ENCODE data around the gene GUCA2B. TPM values are rescaled to one million over a fixed set of nuclear protein-coding genes. Genes with fewer than 3 reads are reported as not detected.

GUCA2B gene
- polyA plus RNA-seq, 3 donors from 2014 or later = not detected

DNA sequence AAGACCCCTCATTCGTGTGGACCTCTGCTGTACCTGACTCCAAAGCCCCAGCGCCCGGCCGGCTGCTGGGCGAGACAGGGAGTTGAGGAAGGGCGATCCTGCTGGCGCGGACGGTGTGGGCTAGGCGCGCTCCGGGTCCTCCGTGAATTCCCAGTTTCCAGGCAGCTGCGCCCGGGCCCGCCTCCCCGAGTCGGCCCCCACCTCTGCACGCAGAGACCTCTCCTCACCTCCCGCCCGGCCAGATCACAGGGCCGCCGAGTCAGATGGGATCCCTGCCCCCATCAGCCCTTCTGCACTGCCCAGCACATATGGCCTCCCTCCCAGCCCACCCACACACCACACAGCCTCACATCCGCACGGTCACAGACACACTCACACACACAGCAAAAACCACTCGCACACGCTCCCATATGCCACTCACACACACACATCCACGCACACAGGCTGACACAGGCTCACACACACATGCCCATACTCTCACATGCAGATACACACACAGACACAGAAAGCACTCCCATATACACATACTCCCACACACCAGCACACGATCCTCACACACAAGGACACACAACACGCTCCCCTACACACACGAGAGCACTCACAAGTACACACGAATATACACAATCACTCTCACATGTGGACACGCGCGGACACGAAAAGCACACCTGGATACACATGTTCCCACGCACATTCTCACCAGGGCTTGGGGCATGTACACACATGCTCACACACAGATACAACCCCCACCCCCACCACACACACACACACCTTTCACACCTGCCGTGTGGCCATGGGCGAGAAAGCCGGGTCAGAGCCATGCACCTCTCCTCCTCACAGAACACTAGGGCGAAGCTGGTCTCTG, 7.2 kb upstream of the GUCA2B start:
- no peaks in the 10 kb centered on the region for H3K9me3 Mint-ChIP-seq
- H3K36me3 Mint-ChIP-seq = no peaks in the 10 kb centered on the region
- no peak overlapping the region for H3K27ac Mint-ChIP-seq
- H3K4me1 Mint-ChIP-seq = peaks cover 4 to 5% of the 10 kb centered on the region in 2 donors
- DNase-seq = no peak
- H3K4me3 Mint-ChIP-seq = no peak overlapping the region
- H3K27me3 Mint-ChIP-seq (ENCODE audit: low read depth in 3 of 3) = peaks cover 0 to 11% (median 2%) of the 10 kb centered on the region in 3 donors

DNA sequence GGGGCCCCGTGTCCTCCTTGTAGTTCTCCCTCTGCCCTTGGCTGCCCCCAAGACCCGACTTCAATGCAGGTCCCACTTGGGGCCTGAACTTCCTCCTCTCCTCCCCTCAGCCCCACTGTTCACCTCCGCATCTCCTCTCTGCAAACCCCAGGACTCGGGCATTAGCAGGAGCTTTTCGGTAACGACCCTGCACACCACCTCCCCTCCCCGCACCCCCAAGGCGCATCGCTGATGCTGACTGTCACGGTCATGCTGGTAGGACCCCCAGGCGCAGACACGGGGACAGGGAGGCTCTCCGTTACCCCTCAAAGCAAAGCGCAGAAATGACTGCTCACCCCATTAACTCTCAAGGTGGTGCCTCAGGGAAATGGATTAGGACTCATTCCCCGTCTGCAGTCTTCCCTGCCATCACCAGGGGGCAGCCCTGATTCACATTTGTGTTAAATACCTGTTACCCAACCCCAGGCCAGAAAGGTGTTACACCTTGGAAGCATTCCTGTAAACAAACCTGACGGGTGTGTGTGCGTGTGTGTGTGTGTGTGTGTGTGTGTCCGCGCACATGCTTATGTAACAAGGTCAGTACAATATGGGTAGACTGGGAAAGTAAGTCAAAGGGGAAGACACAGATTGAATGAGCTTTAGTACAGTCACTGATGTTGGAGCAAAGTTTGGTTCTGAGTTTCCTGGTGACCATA, 6.4 kb upstream of the GUCA2B start:
- Mint-ChIP-seq H3K27me3 (ENCODE audit: low read depth in 3 of 3) (peaks cover 0 to 11% (median 2%) of the 10 kb centered on the region in 3 donors), H3K27ac (no peak overlapping the region), H3K36me3 (no peaks in the 10 kb centered on the region), H3K4me1 (peaks cover 4 to 5% of the 10 kb centered on the region in 2 donors), H3K4me3 (no peak overlapping the region), H3K9me3 (no peaks in the 10 kb centered on the region)
- peak; percentile 14 to 45 (median 36) for DNase-seq

DNA sequence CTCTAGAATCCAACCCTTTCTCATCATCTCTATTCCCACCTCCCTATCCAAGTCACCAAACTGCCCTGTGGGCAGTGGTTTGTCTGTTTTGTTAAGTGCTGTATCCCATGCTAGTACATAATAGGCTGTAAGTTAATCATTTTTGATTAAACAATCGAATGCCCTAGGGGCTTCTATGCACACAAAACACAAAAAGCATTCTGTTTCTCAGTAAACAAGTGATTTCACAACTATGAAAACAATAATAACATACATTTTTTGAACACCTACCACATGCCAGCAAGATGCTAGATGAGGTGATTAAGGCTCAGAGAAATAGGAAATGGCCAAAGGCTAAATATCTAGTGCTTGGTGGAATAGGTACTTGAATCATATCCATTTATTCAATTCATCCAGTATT, 5.0 kb upstream of the GUCA2B start:
- Mint-ChIP-seq H3K4me3 (no peak overlapping the region), H3K27me3 (ENCODE audit: low read depth in 3 of 3) (peaks cover 0 to 11% (median 2%) of the 10 kb centered on the region in 3 donors), H3K36me3 (no peaks in the 10 kb centered on the region), H3K27ac (no peak overlapping the region), H3K4me1 (peaks cover 3 to 5% of the 10 kb centered on the region in 2 donors), H3K9me3 (no peaks in the 10 kb centered on the region)
- DNase-seq = no peak

DNA sequence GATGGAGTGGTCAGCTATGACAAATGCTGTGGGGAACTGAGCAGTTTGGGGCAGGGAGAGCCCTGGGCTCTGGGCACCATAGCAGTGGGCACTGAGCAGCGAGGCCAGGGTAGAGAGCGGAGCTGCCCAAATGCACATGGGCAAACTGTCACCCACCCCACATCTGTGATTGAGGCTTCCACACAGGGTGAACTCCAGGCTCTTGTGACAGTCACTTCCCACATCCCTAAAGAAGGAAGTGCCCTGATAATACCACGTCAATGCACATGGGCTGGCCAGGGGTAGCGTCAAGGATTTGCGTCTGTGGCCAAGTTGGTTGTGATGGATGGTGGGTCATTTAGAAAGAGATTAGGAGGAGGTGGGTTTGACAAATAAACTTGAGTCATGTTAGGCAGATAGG, 2.6 kb upstream of the GUCA2B start:
- Mint-ChIP-seq H3K27me3 (ENCODE audit: low read depth in 3 of 3) (peaks cover 0 to 4% (median 2%) of the 10 kb centered on the region in 3 donors), H3K4me1 (no peaks in the 10 kb centered on the region), H3K9me3 (no peaks in the 10 kb centered on the region), H3K27ac (no peak overlapping the region), H3K4me3 (no peak overlapping the region), H3K36me3 (no peaks in the 10 kb centered on the region)
- no peak for DNase-seq

DNA sequence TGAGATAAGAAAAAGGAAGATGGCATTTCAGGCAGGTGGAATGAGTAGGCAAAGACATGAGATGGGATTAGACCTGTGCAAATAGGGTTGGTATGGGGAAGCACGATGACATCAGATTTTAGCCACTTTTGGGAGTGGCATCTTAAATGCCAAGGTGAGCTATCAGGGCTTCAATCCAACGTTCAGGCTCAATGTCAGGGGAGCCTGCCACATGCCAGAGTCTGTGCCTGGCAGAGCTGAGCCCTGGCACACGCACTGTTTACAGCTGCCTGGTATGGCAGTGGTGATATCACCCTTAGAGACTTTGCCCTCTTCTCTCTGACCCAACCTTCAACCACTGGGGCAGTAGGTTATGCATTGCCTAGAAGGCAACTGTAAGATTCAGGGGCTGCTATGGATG, 1.1 kb upstream of the GUCA2B start:
- no peak for DNase-seq
- no peaks in the 10 kb centered on the region for H3K9me3 Mint-ChIP-seq
- H3K27me3 Mint-ChIP-seq (ENCODE audit: low read depth in 3 of 3) = peaks cover 0 to 4% (median 2%) of the 10 kb centered on the region in 3 donors
- no peaks in the 10 kb centered on the region for H3K4me1 Mint-ChIP-seq
- H3K36me3 Mint-ChIP-seq = no peaks in the 10 kb centered on the region
- no peak overlapping the region for H3K27ac Mint-ChIP-seq
- H3K4me3 Mint-ChIP-seq = no peak overlapping the region

DNA sequence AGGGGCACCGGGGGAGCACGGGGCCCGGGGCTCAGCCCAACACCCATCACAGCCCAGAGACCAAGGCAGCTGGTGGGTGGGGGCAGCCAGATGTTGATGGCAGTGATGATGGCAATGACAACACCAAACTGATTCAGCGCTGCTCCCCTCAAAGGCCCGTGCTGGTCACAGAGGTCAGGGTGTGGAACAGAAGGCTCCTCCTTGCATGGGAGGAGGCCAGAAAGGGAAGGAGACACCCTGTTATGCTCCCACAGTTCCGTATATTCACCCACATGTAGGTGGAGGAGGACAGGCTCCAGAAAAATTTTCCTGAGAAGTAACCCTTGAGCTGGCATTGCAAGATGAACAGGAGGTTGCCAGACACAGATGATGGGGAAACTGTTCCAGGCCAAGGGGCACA, 414 bp downstream of the GUCA2B start:
- peaks cover 0 to 9% of the 10 kb centered on the region in 2 donors for H3K4me1 Mint-ChIP-seq
- H3K27me3 Mint-ChIP-seq (ENCODE audit: low read depth in 3 of 3) = peaks cover 0 to 8% (median 3%) of the 10 kb centered on the region in 3 donors
- H3K4me3 Mint-ChIP-seq = no peak overlapping the region
- DNase-seq = no peak
- no peak overlapping the region for H3K27ac Mint-ChIP-seq
- no peaks in the 10 kb centered on the region for H3K9me3 Mint-ChIP-seq
- no peaks in the 10 kb centered on the region for H3K36me3 Mint-ChIP-seq

DNA sequence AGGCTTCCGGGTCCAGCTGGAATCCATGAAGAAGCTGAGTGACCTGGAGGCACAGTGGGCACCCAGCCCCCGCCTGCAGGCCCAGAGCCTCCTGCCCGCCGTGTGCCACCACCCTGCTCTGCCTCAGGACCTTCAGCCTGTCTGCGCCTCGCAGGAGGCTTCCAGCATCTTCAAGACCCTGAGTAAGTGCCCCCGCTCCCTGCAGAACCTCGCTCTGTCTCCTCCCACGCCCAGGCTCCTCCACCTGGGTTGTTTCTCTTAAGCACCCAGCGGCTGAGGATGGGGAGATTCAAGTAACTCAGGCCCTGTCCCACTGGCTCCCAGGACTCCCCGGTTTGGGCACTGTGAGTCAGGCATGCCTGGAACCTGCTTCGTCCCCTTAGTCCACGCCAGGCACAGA, 1.5 kb downstream of the GUCA2B start:
- no peak overlapping the region for H3K27ac Mint-ChIP-seq
- peaks cover 0 to 9% of the 10 kb centered on the region in 2 donors for H3K4me1 Mint-ChIP-seq
- no peaks in the 10 kb centered on the region for H3K9me3 Mint-ChIP-seq
- H3K36me3 Mint-ChIP-seq = peaks cover 0 to 1% (median 0%) of the 10 kb centered on the region in 3 donors
- peaks cover 2 to 14% (median 3%) of the 10 kb centered on the region in 3 donors for H3K27me3 Mint-ChIP-seq (ENCODE audit: low read depth in 3 of 3)
- no peak overlapping the region for H3K4me3 Mint-ChIP-seq
- no peak for DNase-seq

DNA sequence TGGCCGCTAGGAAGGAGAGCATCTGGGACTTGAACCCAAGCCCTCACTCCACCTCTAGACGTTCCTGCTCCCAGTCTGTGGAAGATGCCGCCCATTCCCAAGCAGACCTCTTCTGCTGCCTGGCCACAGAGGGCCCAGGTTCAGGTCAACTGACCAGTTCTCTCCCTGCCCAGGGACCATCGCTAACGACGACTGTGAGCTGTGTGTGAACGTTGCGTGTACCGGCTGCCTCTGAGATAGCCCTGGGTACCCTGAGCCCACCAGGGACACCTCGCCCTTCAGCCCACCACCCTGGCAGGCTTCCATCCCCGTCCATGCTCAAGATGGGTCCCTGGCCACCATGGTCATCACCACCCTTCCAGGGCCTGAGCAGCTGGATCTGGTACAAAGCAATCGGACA, 2.2 kb downstream of the GUCA2B start:
- H3K4me3 Mint-ChIP-seq = no peak overlapping the region
- no peak for DNase-seq
- H3K9me3 Mint-ChIP-seq = peaks cover 0 to 1% (median under 1%) of the 10 kb centered on the region in 6 donors
- peaks cover 0 to 9% of the 10 kb centered on the region in 2 donors for H3K4me1 Mint-ChIP-seq
- H3K27ac Mint-ChIP-seq = no peak overlapping the region
- peaks cover 2 to 12% (median 2%) of the 10 kb centered on the region in 3 donors for H3K27me3 Mint-ChIP-seq (ENCODE audit: low read depth in 3 of 3)
- H3K36me3 Mint-ChIP-seq = peaks cover 0 to 7% (median 0%) of the 10 kb centered on the region in 3 donors

DNA sequence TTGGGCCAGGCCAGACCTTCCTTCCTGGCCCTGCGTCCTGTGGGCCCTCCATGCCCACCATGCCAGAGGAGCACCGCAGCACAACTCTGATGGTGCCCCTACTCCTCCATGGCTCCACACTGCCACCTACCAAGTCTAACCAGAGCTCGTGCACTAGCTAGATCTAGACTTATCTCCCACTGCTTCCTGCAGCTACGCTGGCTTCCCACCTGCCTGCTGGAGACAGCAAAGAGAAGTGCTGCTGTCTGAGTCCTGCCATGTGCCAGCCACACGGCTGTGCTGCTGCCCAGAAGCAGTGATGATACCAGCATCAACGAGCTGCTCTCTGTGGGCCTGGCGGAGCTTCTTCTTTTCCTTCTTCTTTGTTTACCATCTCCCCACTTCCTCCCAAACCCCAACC, 4.5 kb downstream of the GUCA2B start:
- Mint-ChIP-seq H3K4me1 (peaks cover 6 to 17% of the 10 kb centered on the region in 2 donors), H3K27ac (no peak overlapping the region), H3K9me3 (peaks cover 6 to 12% (median 10%) of the 10 kb centered on the region in 6 donors), H3K36me3 (peaks cover 4 to 15% (median 6%) of the 10 kb centered on the region in 3 donors), H3K27me3 (ENCODE audit: low read depth in 3 of 3) (peaks cover 2 to 10% (median 8%) of the 10 kb centered on the region in 3 donors), H3K4me3 (no peak overlapping the region)
- no peak for DNase-seq

DNA sequence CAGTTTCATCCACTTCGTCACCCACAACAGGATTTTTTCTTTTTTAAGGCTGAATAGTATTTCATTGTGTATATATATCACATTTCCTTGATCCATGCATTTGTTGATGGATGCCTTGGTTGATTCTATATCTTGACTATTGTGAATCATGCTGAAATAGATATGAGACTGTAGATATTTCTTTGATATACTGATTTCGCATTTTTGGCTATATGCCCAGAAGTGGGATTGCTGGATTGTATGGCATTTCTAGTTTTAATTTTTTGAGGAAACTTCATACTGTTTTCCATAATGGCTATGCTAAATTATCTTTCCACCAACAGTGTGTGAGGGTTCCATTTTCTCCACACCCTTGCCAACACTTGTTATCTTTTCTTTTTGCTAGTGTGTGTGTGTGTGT, 5.0 kb downstream of the GUCA2B start:
- Mint-ChIP-seq H3K4me3 (no peak overlapping the region), H3K36me3 (peaks cover 4 to 15% (median 6%) of the 10 kb centered on the region in 3 donors), H3K27ac (no peak overlapping the region)

DNA sequence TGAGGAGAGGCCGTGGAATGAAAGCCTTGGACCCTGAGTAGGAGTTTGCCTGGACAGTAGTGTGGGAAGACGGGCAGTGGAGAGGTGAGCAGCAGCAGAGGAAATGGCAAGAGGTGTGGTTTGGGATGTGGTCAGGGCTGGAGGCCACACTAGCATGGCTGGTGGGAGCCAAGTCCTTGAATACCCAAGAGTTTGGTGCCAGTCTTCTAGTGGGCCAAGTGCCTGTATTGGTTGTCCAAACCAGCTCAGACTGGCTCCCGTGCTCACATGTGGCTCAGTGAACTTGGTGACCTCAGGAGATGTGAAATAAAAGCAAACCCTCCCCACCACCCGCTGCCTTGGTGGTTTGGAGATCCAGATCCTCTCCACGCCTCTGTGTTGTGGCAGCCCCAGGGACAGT, 9.0 kb downstream of the GUCA2B start:
- peak overlapping the region in 1 of 6 donors; percentile 67 for H3K27ac Mint-ChIP-seq
- peaks cover 5 to 10% (median 8%) of the 10 kb centered on the region in 3 donors for H3K27me3 Mint-ChIP-seq (ENCODE audit: low read depth in 3 of 3)
- no peak for DNase-seq
- peaks cover 4 to 15% (median 6%) of the 10 kb centered on the region in 3 donors for H3K36me3 Mint-ChIP-seq
- peaks cover 6 to 17% of the 10 kb centered on the region in 2 donors for H3K4me1 Mint-ChIP-seq
- peaks cover 6 to 12% (median 10%) of the 10 kb centered on the region in 6 donors for H3K9me3 Mint-ChIP-seq
- no peak overlapping the region for H3K4me3 Mint-ChIP-seq

More for the DNA sequence above, 5.0 kb downstream of the GUCA2B start:
- DNase-seq = no peak
- Mint-ChIP-seq H3K4me1 (peaks cover 6 to 17% of the 10 kb centered on the region in 2 donors), H3K9me3 (peaks cover 6 to 12% (median 10%) of the 10 kb centered on the region in 6 donors), H3K27me3 (ENCODE audit: low read depth in 3 of 3) (peaks cover 2 to 10% (median 8%) of the 10 kb centered on the region in 3 donors)

DNA sequence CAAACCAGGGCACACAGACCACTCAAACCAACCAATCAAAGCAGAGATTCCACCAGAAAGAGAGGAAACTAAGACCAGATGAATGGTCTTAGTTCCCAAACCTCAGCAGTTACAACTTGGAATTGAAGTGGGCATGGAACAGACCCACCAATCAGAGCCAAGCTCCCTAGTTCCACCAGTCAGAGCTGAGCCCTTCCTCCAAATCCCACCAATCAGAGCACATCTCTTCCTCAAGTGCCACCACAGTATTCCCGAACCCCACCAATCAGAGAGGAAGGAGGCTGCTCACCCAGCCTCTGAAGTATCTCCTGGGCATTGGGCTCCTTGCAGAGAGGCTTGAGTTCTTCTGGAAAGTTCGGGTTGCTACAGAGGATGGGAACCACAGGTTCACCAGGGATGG, 9.9 kb downstream of the GUCA2B start:
- Mint-ChIP-seq H3K4me1 (peaks cover 6 to 8% of the 10 kb centered on the region in 2 donors), H3K9me3 (peaks cover 6 to 12% (median 10%) of the 10 kb centered on the region in 6 donors), H3K36me3 (peaks cover 4 to 15% (median 6%) of the 10 kb centered on the region in 3 donors), H3K27ac (no peak overlapping the region), H3K27me3 (ENCODE audit: low read depth in 3 of 3) (peaks cover 5 to 6% (median 6%) of the 10 kb centered on the region in 3 donors), H3K4me3 (no peak overlapping the region)
- no peak for DNase-seq

DNA sequence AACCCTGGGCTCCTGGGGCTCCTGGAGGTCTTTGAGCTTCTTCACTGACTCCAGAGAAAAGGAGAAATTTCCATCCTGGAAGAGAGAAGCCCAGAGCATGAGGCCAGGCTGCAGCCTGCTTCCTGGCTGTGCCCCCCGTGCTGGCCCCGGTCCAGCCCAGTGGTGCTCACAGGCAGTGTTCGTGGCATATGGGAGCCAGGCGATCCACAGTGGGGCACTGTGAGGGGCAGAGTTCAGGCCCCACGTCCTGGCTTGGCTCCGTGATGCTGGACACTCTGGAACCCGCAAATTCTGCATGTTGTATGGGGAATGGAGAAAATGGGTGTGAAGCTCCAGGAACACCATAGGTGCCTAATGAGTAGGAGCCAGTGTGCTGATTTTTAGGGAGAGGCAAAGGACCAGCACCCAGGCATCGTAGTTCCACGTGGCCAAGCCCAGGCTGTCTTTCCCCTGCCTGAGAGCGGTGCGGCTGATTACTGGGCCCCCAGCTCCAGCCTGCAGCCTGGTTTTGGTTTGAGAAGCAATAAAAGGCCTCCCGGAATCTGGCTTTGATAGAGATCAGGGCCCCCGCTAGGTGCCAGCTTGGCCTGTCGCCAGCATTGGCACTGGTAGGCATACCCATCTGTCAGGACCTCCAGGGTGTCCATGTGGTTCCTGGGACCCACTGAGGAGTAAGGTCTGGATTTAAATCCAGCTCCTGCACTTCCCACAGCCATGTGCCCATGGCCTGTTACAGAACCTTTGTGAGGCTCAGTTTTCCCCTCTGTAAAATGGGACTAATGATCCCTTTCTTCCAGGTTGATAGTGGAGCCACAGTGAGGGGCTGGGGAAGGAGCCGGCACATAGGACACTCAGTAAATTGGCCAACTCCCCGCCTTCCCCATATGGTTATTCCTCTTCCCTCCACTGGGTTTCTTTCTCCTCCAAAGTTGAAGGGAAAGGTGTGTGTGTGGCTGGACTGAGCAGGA, 10.6 kb downstream of the GUCA2B start:
- H3K9me3 Mint-ChIP-seq = peaks cover 6 to 12% (median 10%) of the 10 kb centered on the region in 6 donors
- no peak overlapping the region for H3K4me3 Mint-ChIP-seq
- peaks cover 6 to 8% of the 10 kb centered on the region in 2 donors for H3K4me1 Mint-ChIP-seq
- no peak overlapping the region for H3K27ac Mint-ChIP-seq
- H3K27me3 Mint-ChIP-seq (ENCODE audit: low read depth in 3 of 3) = peaks cover 6 to 8% (median 7%) of the 10 kb centered on the region in 3 donors
- H3K36me3 Mint-ChIP-seq = peaks cover 4 to 15% (median 6%) of the 10 kb centered on the region in 3 donors
- DNase-seq = no peak
